NCI-H1092 (cell line): ENCODE results near the gene MACC1.

Experiments
- DNase-seq: peaks from one replicate; lab custom pipeline; 2025; lab: John Stamatoyannopoulos, UW

Gene MACC1

GRCh38 chr7:20173828-20174227 is 43.4 kb downstream of the MACC1 start:
- no peak for DNase-seq

GRCh38 chr7:20172736-20173334 is 44.3 kb downstream of the MACC1 start:
- DNase-seq, result peak; percentile 44

GRCh38 chr7:20170633-20171032 is 46.6 kb downstream of the MACC1 start:
- no peak for DNase-seq

GRCh38 chr7:20165146-20165510 is 52.1 kb downstream of the MACC1 start:
- no peak for DNase-seq

- no peak for DNase-seq
These were observed 52.6 kb downstream of the MACC1 start for GRCh38 chr7:20164425-20165145.

- no peak for DNase-seq
These were observed 54.5 kb downstream of the MACC1 start for GRCh38 chr7:20162665-20163064.

- DNase-seq, result no peak
These were observed 57.9 kb downstream of the MACC1 start for GRCh38 chr7:20159226-20159747.

- DNase-seq, result no peak
These were observed 58.5 kb downstream of the MACC1 start for GRCh38 chr7:20158684-20159083.

- no peak for DNase-seq
These were observed 59.7 kb downstream of the MACC1 start for GRCh38 chr7:20157456-20157855.

GRCh38 chr7:20153999-20154398 is 63.2 kb downstream of the MACC1 start:
- DNase-seq, result no peak

- DNase-seq, result no peak
These were observed 63.6 kb downstream of the MACC1 start for GRCh38 chr7:20153567-20153966.

- no peak for DNase-seq
These were observed 64.7 kb downstream of the MACC1 start for GRCh38 chr7:20152511-20152910.

GRCh38 chr7:20151708-20152456 is 65.3 kb downstream of the MACC1 start:
- no peak for DNase-seq

- DNase-seq, result no peak
These were observed 70.7 kb downstream of the MACC1 start for GRCh38 chr7:20146451-20146850.

- no peak for DNase-seq
These were observed 72.4 kb downstream of the MACC1 start for GRCh38 chr7:20144801-20145200.

- peak; percentile 35 for DNase-seq
These were observed 75.5 kb downstream of the MACC1 start for GRCh38 chr7:20141666-20142065.

- no peak for DNase-seq
These were observed 76.2 kb downstream of the MACC1 start for GRCh38 chr7:20141002-20141345.

GRCh38 chr7:20140291-20141001 is 76.7 kb downstream of the MACC1 start:
- no peak for DNase-seq

GRCh38 chr7:20136647-20137046 is 80.5 kb downstream of the MACC1 start:
- no peak for DNase-seq

GRCh38 chr7:20133803-20134202 is 83.4 kb downstream of the MACC1 start:
- DNase-seq, result no peak

GRCh38 chr7:20132585-20132984 is 84.6 kb downstream of the MACC1 start:
- no peak for DNase-seq

- DNase-seq, result no peak
These were observed 85.4 kb downstream of the MACC1 start for GRCh38 chr7:20131776-20132175.
